Midbrain (tissue), 1 donor: ENCODE measurements around the gene KLHL40.

Experiments used
- DNase-seq: peaks from one replicate; lab custom pipeline; 2025; lab: John Stamatoyannopoulos, UW

KLHL40 gene

DNA sequence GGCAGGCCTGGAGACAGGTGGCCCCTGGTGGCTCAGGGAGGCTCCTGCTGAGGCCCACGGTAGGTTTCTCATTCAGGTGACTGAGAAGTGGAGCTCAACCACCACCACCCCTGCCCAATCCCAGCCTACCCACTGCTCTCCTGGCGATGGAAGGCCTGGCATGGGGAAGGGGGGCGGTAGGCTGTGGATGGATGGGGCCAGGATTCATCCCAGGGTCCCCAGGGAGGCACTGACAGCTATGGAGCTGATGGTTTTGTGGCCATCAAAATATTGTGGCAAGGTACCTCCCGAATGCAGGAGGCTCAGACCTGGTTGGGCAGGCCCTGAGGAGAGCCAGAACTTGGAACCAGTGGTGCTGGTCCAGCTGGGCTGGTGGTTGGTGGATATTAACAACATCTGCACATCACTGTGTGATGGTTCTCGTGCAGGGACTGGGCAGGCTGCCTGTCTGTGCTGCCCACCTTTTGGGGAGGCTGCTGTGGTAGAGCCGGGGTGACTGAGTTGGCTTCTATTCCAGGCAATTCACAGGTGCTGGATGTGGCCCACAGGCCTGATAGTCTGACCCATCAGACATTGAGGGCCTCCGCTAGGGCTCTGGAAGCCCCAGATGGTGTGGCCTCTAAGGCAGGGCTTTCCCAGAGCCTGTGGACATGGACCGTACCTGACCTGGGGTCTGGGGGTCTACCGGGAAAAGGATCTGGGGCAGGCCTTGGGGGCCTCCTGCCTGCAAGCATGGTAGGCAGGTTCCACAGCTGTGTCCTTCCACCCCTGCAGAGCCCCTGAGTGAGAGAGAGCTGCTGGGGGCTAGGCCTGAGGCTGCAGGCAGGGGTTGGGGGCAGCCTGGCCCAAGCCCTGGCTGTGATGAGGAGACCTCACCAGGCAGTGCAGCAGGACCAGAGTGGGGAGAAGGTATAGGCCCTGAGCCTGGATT lies 28.4 kb upstream of the KLHL40 start:
- no peak for DNase-seq

GRCh38 chr3:42657675-42658074 lies 27.7 kb upstream of the KLHL40 start:
- DNase-seq, result no peak

GRCh38 chr3:42658091-42658770 lies 27.1 kb upstream of the KLHL40 start:
- DNase-seq, result peak; percentile 19

DNA sequence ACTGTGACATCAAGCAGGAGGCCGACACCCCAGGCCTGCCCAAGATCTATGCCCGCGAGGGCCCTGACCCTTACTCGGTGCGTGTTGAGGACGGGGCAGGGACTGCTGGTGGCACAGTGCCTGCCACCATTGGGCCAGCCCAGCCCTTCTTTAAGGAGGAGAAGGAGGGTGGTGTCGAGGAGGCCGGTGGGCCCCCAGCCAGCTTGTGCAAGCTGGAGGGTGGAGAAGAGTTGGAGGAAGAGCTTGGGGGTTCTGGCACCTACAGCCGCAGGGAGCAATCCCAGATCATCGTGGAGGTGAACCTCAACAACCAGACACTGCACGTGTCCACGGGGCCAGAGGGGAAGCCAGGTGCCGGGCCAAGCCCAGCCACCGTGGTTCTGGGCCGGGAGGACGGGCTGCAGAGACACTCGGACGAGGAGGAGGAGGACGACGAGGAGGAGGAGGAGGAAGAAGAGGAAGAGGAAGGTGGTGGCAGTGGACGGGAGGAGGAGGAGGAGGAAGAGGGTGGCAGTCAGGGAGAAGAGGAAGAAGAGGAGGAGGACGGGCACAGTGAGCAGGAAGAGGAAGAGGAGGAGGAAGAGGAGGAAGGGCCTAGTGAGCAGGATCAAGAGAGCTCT lies 26.5 kb upstream of the KLHL40 start:
- DNase-seq, result no peak

DNA sequence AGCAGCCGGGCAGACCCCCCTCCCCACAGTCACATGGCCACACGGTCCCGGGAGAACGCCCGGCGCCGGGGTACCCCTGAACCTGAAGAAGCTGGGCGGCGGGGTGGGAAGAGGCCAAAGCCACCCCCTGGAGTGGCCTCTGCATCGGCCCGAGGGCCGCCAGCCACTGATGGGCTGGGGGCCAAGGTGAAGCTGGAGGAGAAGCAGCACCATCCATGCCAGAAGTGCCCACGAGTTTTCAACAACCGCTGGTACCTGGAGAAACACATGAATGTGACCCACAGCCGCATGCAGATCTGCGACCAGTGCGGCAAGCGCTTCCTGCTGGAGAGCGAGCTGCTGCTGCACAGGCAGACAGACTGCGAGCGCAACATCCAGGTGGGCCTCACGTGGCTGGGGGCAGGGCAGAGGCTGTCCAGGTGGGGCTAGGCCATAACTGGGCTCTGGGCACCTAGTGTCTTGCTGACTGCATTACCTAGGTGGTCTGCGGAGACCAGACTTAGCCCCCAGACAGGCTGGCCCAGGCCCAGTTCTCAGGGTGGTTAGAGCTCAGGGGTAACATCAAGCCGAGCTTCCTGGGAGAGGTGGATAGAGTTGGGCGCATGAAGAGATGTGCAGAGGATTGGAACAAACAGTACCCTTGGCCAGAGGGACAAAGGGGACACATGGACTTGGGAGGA lies 25.7 kb upstream of the KLHL40 start:
- DNase-seq, result no peak

DNA sequence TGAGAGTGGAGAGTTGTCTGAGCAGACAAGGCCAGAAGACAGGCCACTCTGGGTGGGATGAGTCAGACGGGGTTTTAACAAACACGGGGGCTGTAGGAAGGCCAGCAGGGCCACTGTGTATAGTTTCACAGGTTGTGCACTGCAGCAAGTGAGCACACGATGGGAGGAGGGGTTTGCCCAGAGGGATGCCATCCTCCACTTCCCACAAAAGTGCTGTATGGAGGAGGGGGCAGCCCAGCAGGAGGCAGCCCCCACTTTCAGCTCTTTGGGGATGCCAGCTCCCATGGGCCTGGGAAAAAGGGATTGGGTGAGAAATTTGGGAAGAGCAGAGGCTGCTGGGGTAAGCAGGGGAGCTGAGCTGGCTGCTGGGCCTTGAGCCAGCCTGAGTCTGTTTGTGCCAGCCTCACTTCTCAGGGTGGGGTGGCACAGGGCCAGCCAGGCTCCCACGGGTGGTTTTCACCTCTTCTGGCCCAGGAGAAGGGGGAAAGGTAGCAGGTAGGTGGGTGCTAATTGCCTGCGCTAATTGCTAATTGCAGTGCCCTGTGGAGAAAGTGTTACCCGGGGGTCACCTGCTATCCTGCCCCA lies 25.1 kb upstream of the KLHL40 start:
- no peak for DNase-seq

- DNase-seq, result no peak
Observed at GRCh38 chr3:42660898-42661297, 24.4 kb upstream of the KLHL40 start.

DNA sequence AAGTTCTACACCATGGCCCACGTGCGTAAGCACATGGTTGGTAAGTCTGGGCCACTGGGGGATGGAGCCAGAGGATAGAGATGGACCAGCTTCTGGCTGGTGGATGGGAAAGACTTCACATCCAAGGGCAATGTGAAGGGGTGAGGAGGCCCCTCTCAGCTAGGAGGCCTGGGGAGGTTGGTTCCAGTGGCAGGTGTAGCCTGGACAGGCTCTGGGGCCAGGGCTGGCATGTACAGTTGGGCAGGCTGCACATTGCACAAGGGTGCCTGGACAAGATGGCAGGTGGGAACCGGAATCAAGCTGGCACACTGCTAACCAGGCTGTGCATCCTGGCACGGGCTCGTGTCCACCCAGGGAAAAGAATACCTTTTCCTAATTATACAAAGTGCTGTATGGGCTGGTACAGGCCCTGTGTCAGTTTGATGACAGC lies 23.7 kb upstream of the KLHL40 start:
- DNase-seq, result no peak

DNA sequence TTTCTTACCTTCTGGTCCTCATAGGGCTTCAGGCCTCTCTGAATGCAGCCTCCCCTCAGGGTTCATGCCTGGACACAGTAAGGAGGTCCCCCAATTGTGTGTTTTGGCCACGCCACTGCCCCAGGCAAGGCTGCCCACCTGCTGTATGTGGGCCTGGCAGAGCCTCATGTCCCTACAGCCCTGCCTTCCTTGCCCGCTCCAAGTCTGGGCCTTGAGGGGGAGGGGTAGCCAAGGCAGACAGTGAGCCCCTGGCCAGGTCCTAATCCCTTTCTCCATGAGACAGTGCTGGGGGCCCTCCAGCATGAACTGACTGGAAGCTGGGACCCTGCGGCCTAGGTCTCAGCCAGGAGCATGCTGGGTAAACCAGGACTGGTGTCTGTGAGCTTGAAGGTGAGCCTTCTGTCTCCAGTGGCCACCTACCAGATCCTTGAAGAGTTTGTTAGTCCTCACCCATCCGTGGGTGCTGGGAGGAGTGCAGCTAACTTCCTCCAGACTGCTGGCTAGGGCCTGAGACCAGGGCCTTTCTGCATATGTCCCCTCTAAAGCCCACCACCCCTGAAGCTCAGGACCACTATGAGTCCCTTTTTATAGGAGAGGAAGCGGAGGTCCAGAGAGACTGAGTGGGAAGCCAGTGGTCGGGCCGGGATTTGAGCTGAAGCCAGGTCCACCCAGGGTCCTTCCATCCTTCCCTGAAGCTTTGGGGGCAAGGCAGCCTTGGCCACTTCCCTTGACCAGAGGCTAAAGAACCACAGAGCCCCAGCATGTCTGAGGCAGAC lies 23.1 kb upstream of the KLHL40 start:
- DNase-seq, result no peak

DNA sequence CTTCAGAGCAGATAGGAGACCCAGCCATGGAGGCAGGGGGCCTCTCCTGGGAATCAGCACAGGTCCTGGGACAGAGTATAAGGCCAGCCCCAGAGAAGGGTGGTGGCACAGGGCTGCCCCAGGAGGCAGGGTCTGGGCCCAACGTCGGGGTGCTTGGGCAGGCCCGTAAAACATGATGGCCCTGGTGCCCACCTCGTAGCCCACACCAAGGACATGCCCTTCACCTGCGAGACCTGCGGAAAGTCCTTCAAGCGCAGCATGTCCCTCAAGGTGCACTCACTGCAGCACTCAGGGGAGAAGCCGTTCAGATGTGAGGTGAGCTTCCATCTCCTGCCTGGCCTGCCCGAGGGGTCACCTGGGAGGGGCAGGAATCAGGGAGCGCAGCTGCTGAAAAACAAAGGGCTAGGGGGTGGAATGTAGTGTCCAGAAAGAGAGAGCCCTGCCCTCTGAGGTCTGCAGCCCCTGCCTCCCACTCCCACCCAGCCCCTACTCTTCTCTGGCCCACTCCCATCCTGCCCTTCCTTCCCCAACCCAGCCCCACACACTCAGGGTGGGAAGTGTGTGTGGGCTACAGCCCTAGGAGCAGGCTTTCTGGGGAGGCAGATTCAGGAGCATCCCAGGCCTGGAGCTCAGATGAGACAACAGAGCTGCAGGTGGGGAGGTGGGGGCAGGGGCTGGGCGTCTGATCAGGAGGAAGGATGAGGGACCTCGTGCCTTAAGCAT lies 22.4 kb upstream of the KLHL40 start:
- no peak for DNase-seq

DNA sequence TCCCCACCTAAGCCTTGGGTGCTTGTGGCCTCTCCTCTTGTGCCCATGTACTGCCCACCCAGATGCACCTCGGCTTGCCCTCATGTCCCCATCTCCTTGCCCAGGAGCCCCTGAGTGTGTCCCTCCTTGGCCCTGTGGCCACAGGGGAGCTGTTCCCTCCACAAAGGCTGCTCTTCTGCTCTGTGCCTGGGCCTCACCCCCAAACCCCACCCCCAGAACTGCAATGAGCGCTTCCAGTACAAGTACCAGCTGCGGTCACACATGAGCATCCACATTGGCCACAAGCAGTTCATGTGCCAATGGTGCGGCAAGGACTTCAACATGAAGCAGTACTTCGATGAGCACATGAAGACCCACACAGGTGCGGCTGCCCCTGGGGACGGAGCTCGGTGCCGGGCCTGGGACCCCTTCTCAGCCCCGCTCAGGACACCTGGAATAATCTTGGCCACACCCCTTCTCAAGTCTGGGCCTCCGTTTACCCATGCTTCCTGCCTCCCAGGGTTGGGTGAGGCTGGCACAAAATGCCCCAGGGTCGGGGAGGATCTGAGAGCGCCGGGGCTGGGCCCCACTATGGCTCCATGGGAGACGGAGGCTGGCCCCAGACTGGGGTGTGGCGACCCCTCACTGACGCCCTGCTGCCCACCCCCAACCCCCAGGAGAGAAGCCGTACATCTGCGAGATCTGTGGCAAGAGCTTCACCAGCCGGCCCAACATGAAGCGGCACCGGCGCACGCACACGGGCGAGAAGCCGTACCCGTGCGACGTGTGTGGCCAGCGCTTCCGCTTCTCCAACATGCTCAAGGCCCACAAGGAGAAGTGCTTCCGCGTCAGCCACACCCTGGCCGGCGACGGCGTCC lies 21.5 kb upstream of the KLHL40 start:
- no peak for DNase-seq

DNA sequence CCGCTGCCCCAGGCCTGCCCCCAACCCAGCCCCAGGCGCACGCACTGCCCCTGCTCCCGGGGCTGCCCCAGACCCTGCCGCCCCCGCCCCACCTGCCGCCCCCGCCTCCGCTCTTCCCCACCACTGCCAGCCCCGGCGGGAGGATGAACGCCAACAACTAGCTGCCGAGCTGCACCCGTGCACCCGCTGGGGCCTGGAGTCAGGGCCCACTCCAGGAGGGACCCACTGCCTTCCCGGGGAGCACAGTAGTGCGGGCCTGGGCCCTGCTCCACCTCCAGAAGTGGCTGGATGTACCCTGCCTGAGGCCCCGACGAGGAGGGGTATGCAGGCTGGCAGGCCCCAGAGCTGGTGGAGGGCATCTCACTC lies 20.9 kb upstream of the KLHL40 start:
- no peak for DNase-seq

DNA sequence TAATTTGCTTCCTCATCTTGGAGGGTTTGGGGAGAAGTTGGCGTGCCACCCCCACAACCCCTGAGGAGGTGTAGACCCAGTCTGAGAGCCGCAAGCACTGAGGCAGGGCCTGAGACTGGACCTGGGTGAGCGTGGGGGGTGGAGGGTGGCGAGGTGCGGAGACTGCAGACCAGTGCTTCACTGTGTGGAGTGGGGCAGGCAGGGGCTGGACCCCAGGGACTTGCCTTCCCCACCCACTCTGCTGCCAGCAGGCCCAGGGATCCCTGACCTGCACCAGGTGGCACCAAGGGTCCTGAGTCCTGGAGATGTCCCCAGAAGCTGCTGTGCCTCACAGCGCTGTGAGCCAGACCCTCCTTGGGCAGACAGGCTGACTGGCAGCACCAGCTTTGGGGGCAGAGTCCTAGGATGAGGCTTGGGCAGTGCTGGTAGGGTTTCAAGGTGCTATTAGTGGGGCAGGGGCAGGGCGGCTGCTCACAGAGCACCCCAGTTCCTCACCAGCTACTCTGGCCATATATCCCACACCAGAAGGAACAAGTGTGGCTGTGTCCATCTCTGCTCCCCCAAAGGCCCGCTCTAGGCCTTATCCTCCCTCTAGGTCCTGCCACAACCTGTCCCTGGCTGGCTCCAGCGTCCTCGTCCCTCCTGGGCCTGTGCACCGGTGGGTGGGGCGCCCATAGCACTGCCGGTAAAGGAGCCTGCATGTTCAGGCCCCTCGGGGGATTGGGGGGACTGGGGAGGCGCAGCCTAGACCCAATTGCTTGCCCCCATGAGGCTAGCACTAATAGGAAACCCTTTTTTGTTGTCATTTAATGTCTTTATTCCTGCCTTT lies 20.1 kb upstream of the KLHL40 start:
- DNase-seq, result no peak

DNA sequence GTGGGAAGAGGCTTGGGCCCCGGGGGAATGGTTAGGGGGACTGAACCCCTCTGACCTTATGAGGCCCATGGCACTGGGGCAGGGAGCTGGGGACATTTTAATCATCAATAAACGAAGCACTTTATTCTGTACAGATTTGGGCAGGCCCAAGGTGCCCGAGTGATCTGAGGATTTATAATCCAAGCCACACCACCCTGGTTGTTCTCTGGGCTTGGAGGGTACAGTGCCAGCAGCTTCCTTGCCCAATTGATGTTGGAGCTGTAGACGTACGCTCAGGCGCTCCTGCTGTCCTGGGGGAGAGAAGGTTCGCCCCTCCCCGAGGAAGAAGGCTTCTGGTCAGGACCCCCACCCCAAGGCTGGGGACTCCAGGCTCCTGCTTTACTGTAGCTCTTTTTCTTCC lies 19.3 kb upstream of the KLHL40 start:
- no peak for DNase-seq

DNA sequence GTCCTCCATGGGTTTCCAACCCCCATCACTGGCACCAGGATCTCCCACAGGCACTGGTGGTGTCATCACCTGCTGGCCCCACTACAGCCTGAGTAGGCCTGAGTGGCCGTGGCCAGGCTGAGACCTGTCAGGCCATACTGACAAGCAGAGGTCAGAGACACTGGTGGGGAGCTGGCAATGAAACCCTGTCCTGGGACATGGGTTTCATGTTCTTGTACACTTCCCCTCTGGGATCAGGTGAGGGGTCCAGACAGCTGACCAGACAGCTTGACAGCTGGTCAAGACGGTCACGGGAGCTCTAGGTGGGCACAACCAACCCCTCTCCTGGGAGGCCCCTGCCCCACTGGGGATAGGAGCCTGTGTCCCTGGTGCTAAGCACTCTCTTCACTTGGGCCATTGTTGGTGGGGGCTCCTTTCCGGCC lies 18.7 kb upstream of the KLHL40 start:
- no peak for DNase-seq

GRCh38 chr3:42667096-42667522 lies 18.2 kb upstream of the KLHL40 start:
- DNase-seq, result no peak

DNA sequence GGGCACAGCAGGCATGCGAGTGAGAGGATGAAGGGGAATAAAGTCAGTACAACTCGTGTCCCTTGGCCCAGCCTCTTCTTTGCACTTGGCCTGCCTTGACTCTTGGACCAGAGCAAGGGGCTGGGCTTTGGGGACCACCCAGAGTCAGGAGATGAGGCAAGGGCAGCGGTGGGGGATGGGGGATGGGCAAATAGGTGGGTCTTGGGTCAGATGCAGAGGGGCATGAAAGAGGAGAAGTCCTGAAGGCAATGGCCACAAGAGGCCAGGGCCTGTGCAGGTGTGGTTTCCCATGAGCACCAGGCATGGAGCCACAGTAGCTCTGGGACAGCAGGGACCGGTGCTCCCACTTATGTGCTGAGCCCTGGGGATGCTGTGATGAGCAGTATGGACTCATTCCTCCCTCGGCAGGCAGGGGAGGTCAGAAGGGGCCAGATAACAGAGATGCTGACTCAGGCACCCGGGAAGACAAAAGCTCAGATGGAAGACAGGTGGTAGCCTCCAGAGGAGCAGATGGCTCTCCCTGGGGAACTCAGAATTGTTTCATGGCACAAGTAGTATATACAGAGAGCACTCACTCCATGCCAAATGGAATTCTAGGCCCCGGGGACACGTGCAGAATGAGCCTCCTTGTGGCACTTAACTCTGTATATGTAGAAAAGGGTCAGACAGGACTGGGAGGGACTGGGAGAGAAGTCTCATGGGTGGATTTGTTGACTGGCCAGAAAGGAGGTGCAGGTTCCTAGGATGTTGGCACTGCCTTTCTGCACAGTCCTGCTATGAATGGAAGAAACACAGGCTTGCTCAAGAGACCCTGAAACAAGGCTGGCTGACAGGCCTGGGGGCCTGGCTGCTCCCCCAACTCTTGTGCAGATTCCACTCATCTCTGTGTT lies 17.6 kb upstream of the KLHL40 start:
- no peak for DNase-seq

DNA sequence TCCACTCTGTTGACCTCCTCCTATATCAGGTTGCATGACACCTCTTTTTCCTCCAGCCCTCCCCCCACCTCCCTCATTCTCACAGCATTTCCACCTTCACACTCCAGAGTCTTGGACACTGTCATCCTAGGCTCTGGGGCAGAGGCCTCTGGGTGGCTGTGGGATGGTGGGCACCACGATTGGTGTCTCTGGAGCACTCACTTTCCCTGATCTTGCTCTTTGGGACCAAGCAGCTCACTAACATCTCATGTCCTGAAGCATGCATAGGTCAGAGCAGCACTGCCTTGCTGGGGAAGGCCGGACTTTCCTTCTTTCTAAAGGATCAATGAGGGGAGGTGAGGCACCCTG lies 16.9 kb upstream of the KLHL40 start:
- no peak for DNase-seq
